SHP77 (cell line): Measurements from ENCODE around the gene BBIP1.
"Not testable (repeated sequence)": the region's sequence is repeated elsewhere in the genome, so short reads cannot be mapped to it uniquely, and the experiment has no call there.

Experiments
- DNase-seq, 2 experiments: peaks; one replicate each; lab custom pipeline; 2025; lab: John Stamatoyannopoulos, UW

BBIP1 gene

DNA sequence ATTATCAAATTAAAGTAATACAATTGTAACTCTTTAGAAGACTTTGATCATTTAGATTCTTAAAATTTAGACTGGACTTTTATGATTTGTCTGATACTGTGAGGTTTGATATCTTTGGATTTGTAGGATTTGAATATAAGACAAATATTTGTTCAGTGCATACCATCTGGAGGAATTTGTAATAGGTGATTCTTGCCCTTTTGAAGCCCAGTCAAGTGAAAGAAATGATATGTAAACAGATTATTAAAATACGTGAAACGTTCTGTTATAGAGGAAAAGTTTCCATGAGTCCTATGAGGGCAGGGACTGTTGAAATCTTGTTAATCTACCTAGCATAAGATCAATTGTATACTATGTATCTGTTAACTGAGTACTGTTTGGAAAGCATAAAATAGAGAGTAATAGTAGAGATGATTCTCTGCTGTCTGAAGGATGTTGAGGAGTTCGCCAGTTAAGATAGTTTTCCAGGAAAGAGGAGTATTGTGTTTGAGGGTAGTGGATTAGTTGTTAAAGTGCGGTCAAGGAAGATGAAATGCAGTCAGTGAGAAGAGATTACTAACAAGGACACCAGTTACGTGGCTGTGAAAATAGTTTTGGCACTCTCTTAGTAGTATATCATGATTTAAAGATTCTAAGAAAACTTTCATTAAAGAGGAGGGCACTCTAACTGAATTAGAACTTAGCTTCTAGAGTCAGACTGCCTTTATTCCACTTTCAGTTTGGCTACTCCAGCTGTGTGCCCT is 32.9 kb downstream of the BBIP1 start:
- no peak for DNase-seq

DNA sequence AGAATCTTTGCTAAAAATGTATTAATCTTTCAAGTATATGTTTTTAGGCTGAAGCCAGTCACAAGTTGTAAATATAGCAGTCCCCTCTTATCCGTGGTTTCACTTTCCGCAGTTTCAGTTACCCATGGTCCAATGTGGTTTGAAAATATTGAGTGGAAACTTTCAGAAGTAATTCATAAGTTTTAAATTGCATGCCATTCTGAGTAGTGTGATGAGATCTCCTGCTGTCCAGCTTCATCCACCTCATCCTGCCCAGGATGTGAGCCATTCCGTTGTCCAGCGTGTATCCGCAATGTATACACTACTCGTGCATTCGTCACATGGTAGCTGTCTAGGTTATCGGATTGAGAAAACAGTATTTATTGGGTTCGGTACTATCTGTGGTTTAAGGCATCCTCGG is 35.1 kb downstream of the BBIP1 start:
- DNase-seq: no peak

DNA sequence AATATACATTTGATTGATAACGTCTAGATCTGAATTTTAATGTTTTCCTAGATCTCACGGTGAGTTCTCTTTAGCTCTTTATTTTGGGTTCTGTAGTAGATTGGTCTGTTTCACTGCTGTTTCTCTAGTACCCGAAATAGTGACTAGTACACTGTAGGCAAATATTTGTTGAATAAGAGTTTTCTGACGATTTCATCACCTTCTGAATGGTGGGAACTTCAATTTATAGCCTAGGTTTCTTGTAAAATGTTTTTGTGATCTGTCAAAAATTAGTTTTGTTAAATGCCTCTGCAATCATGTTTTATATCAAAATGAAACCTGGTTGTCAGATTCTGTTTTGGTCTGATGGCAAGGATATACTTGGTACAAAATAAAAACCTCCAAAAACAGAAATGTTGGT is 37.1 kb downstream of the BBIP1 start:
- DNase-seq: no peak

- DNase-seq: no peak
These were observed 37.7 kb downstream of the BBIP1 start for GRCh38 chr10:110881247-110881646.

DNA sequence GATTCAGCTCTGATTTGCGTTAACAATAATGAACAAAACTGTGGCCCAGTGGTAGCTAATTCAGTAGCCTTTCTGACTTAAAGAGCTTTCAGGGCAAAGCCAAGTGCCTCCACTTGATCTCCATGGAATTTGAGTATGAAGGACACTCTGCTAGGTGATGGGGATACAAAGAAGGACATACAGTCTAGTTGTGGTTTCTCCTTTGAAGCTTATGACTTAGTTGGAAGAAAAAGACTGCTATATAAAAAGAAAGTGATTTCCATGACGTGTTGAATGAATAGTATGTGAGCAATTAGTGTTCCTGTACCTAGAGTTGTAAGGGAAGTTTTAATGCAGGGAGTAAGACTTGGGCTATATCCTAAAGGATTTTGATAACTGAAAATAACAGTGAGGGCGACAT is 39.0 kb downstream of the BBIP1 start:
- no peak for DNase-seq

DNA sequence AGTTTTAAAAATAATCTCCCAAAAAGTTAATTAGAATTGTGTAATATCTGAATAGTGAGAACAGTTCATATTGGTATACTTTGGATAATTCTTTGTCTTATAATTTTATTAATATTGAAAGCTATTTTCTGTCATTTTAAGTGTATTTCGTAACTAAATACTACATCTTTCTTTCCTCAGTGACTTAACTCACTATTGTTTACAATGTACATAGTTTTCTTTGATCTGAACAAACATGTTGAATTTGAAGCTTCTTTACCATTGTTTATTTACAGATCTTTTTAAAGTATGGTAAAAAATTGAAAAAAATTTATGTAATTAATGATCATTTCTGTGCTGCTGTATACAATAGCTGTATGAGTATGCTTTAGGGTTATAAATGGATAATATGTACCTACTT is 42.2 kb downstream of the BBIP1 start:
- no peak for DNase-seq

- DNase-seq: no peak
These were observed 43.0 kb downstream of the BBIP1 start for GRCh38 chr10:110876000-110876399.

DNA sequence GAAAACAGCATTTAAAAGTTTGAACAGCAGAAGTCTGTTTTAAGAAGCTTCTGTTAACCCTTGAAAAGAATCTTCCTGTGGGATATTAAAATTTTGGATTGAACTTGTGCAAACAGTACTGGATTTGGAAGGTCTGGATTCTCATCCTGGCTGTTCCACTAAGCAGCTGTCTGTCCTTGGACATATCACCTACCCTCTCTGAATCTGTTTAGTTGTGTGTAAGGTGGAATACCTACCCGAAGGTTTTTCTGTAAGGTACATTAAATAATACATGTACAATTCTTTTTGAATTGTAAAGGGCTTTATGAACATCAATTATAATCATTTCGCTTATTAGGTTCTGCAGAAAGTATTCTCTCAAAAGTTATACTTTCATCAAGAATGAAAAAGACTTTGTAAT is 45.0 kb downstream of the BBIP1 start:
- no peak for DNase-seq

DNA sequence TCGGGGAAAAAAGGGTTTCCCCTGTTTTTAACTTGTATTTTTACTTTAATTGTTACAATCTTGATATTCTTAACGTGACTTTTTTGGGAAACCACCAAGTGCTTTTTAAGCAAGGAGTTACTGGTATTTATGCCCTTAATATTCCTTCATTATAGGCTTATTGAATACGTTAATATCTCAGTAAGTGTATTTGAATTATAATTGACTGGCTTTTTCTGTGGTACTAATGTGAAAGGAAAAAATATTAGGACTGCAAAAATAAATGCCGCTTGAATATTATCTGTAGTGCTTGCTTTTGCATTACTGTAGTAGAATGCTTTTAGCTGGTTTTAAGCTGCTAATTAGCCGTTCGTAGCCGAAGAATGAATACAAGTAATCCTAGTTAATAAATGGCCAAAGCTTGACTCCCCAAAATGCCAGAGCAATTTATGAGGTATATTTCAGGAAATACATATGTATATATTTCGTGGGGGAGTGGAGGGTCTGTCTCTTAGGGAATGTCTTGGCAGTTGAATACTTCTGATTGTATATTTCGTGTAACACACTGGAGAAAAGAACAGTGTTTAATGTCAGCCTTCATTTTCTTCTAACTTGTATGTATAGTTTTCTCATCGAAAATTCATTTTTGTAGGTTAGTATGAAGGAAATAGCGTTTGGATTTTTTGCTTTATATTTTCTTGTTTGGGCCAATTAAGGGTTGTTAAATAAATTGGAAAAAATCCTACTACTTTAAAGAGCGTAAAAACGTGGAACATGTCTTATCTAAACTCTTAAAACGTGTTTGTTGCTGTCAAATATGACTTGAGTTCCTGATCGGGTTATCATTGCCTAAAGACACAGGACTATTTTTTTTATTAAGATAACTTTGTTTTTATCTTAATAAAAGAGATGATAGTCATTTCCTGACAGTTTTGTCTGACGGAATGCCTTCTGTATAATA is 45.7 kb downstream of the BBIP1 start:
- no peak for DNase-seq

- DNase-seq: peak; percentile 73 to 79
These were observed 46.6 kb downstream of the BBIP1 start for GRCh38 chr10:110872145-110872983.

DNA sequence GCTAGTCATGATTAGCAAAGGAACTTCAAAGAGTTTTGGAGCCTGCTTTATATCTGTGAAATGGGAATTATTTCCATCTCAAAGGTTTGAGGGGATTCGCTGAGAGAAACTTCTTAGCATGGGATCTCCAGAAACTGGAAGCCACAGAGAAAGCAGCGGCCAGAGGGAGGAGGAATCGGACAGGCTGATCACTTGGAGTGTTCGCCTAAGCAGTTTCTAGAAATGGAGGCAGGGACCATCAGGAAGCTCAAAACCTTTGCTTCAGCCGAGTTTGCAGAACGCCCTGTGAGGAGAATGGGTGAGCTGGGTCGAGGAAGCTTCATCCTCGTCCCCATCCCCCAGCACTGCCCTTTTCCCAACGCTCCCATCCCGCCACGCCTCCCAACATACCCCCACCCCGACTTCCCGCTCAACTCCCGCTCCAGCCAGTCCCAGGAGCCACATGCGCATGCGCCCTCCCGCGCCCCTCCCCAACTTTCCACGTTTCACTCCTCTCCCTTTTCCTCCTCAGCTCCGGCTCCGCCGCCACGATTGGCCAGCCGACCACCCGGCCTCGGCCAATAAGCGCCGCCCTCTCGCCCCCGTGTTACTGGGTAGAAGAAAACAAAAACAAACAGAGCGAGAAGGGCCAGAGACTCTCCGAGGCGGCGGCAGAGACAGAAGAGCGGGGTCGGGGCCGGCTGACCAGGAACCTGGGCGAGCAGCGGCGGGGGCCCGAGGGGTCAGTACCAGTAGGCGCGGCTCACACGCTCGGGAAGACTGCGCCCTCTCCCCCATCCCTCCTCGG is 47.5 kb downstream of the BBIP1 start, which contains the start of gene PDCD4:
TSS of gene PDCD4 (plus strand) at position 631 of the 787 bp plus-strand sequence. CDS start 4,100 bp downstream, outside the sequence.
- peak; percentile 97 to 98 for DNase-seq

- DNase-seq: no peak
These were observed 48.1 kb downstream of the BBIP1 start for GRCh38 chr10:110870823-110871297.

DNA sequence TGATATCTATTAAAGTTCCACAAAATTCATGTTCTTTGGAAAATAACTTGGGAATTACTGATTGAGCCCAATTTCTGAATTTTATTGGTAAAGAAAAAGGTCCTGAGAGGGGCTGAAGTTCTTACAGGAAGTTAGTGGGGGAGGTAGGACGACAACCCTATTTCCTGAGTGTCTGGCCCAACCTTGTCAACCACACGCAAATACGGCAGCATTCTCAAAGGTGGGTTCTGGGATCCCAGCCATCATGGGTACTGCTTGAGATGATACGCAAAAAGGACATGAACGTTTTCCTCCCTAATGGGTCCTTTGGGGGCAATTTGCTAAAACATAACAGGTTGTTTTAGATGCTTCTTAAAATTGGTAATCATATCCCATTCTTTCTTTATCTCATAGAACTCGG is 50.0 kb downstream of the BBIP1 start:
- no peak for DNase-seq

GRCh38 chr10:110867807-110868465 is 51.0 kb downstream of the BBIP1 start:
- DNase-seq: no peak

GRCh38 chr10:110867011-110867806 is 51.8 kb downstream of the BBIP1 start:
- not testable (repeated sequence) for DNase-seq

DNA sequence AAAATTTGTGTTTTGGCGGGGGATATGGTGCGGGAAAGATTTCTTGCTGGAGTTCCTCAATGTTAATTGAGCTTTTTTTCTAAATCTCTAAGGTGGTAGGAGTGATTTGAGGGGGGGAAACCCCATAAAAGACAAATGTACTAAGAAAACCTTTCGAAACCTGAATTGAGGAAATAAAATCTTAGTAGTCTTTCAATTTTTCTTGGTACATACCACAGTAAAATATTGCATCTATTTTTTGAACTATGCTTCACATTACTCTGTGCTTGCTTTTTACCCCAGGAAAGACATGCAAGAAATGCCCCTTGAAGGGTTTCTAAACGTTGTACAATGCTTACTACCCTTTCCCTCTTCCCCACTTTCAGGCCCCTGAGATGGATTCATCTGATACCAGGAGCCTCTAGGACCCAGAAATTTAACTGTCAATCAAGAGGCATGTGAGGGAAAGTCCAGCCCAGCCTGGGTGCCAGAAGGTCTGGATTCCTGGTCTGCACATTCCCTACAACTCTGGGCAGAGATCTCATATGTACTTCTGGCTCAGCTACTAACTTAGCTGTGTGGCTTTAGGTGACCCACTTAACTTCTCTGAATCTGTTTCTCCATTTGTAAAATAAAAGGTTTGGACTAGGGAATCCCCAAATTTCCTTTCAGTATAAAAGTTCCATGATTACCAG is 53.0 kb downstream of the BBIP1 start:
- DNase-seq: no peak

DNA sequence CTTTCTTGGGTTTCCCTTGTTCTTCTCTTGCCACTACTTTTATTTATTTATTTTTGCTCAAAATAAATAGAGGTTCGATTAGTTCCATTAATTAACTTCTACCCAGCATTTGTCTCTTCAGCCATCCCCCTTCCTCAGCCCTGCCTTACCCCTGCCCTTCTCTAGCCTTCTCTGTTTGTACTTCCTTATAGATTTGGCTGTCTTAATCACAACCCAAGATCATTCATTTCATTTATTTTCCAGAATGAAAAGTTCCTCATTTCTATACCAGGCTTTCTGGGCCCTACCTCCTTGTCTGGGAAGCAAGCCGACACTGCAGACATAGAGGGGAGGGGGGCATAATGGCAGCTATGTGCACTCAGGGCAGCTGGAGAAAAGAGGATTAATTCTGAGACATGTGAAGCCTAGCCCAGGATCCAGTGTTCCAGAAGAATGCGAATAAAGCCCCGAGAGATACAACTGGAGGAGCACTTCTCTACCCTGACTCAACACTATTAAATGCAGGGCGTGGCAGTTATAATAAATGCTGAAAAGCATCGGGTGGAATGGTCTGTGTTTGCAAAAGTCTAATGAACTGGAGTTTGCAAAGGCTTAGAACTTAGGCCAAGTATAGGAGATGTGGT is 53.7 kb downstream of the BBIP1 start:
- no peak for DNase-seq

- DNase-seq: no peak
These were observed 54.3 kb downstream of the BBIP1 start for GRCh38 chr10:110864662-110865140.

DNA sequence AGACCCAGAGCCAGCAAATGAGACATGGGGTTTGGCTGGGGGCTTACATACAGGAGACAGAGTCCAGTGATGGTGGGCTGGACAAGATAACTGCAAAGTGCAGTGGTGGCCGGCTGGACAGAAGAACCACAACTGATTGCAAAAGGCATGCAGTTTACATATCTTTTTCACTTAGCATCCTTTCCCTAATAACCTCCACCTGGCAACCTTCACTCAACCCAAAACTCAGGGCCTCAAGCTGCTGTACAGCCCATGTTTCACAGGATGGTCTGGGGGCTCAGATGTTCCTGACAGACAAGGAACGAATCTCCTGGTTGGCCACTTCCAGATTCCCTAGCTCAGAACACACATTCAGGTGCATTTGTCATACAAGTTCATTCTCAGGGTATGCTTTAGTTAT is 55.0 kb downstream of the BBIP1 start:
- no peak for DNase-seq
